Uterus (tissue), 4 donors: Measurements from ENCODE around the gene MOCOS. TPM values are rescaled to one million over a fixed set of nuclear protein-coding genes. Genes with fewer than 3 reads are reported as not detected.

Experiments
- DNase-seq, 2 donors: peaks; one replicate each; pipeline ENCODE4 v3.0.0-alpha.2; 2019 to 2020
- H3K27ac ChIP-seq, 2 donors: fragments of 200-600 bp; sonication (generic); 1 replicate in 1 of 2; 2 replicates in 1 of 2; pipeline ENCODE4 v1.5.1; 2016 to 2018
- H3K27me3 ChIP-seq, 2 donors: fragments of 200-600 bp; sonication (generic); one replicate each; pipeline ENCODE4 v1.5.1; 2018 to 2019; ENCODE audit warnings: control low read depth in 1 of 2
- H3K36me3 ChIP-seq, 2 donors: fragments of 200-600 bp; sonication (generic); one replicate each; pipeline ENCODE4 v1.5.1; 2019; ENCODE audit warnings: control low read depth in 1 of 2
- H3K4me1 ChIP-seq, 2 donors: fragments of 200-600 bp; sonication (generic); one replicate each; pipeline ENCODE4 v1.5.1; 2018 to 2019; ENCODE audit warnings: control low read depth in 1 of 2
- H3K4me3 ChIP-seq, 2 donors: fragments of 200-600 bp; sonication (generic); 1 replicate in 1 of 2; 2 replicates in 1 of 2; pipeline ENCODE4 v1.5.1; 2018 to 2019; ENCODE audit warnings: mild to moderate bottlenecking in 1 of 2
- H3K9me3 ChIP-seq, 2 donors: fragments of 200-600 bp; sonication (generic); one replicate each; pipeline ENCODE4 v1.5.1; 2019; ENCODE audit warnings: control low read depth in 1 of 2
- POLR2A ChIP-seq, 2 donors: fragments of 450-650 bp; IDR thresholded peaks; one replicate each; pipeline ENCODE4 v1.6.1; 2016; ENCODE audit warnings: antibody characterized with exemption in 2 of 2, mild to moderate bottlenecking in 1 of 2, moderate library complexity in 1 of 2
- intact Hi-C: fragments of 100-400 bp; cut with DNase I; formaldehyde crosslinking; loops from one replicate; pipeline ENCODE4 v1.15.1; 2023; ENCODE audit warnings: low total_unique reads
- total RNA-seq, 4 donors: library from RNA; depleted of rRNA in 3 of 4; stranded (reverse); fragments of >200 nt in 3 of 4; gene quantifications; one replicate each; pipeline versions ENCODE4 v1.1.0 to v1.2.4, GENCODE V29; 2014 to 2023
- TF ChIP-seq, protein P1 (sequence below), 4 experiments: fragments of 200-600 bp in 2 of 4; fragments of 450-650 bp in 2 of 4; sonication (generic) in 2 of 4; IDR thresholded peaks; one replicate each; pipeline ENCODE4 v1.5.1; 2016 to 2019; ENCODE audit warnings: antibody characterized with exemption in 4 of 4, mild to moderate bottlenecking in 2 of 4, moderate library complexity in 1 of 4
- donor health status: DM: yes; HTN: yes; CAD: no.

Gene MOCOS
- total RNA-seq, 4 donors from 2014 or later: under 0.01 to 1.7 (median 1.4) TPM; not detected in 1

DNA sequence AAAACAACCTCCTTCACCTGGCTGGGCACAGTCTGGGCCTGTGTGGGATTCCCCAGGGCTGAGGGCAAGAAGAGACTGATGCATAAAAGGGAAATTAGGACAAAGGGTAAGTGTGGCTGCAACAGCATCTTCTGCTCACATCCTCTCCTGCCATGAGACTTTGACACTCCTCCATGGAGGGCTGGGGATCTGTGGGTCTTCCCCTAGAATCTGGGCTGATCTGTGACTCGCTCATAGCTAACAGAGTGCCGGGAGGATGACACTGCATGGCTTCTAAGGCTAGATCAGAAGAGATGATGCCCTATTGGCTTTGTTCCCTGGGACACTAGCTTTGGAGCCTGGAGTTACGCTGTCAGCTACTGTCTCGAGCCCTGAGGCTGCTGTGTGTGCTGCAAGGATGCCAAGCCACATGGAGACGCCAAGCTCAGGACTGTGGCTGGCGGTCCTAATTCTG lies 24.3 kb downstream of the MOCOS start:
- H3K27me3 ChIP-seq: no peaks in the 10 kb centered on the region
- intact Hi-C loops: no loop called here
- no peak overlapping the region for H3K27ac ChIP-seq
- no peaks in the 10 kb centered on the region for H3K9me3 ChIP-seq
- DNase-seq: no peak
- H3K4me3 ChIP-seq: no peak overlapping the region
- no peak for TF ChIP-seq POLR2A (IDR thresholded peaks at IDR 0.05)
- H3K36me3 ChIP-seq: no peaks in the 10 kb centered on the region
- no peaks in the 10 kb centered on the region for H3K4me1 ChIP-seq

DNA sequence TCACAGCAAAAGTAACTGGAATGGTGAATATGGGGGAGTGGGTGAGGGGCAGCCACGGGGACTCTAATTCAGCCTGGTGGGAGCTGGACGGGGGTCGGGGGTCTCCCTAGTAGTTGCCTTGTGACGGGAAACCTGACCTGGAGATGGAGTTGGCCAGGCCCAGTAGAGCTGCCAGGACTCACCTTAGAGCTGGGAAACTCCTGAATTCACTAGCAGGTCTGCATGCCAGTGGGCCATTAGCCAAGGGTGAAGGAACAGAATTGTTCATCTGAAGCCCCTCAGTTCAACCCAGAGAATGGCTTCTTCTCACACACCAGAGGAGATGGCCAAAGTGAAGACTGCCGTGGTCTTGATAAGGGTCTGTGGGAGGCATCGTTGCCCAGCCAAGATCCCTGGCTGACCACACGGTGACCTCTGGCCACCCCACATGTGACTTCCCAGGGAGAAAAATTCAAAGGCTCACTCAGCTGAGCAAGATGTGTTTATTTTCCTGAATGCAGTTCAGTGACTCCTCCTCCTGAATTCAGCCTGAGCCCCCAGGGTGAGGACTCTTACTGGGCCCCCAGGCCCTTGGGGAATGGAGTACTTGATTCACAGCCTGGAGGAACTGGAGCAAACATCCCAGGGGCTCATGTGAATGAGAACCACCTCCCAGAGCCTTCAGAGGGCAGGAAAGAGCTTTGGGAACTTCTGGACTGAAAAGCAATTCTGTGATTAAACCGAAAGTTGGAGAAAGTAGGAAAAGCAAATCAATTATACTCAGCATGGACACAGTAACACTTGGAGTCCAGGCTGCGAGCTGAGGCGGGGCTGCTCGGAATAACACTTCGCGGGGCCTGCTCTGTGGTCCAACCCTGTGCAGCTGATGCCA lies 25.2 kb downstream of the MOCOS start:
- peak in 1 of 2 donors; percentile 38 for DNase-seq
- Histone ChIP-seq H3K36me3 (no peaks in the 10 kb centered on the region), H3K9me3 (no peaks in the 10 kb centered on the region), H3K27me3 (no peaks in the 10 kb centered on the region), H3K4me3 (no peak overlapping the region), H3K4me1 (no peaks in the 10 kb centered on the region), H3K27ac (peak overlapping the region; percentile 35 to 50)
- intact Hi-C loops: no loop called here
- TF ChIP-seq, protein P1, sequence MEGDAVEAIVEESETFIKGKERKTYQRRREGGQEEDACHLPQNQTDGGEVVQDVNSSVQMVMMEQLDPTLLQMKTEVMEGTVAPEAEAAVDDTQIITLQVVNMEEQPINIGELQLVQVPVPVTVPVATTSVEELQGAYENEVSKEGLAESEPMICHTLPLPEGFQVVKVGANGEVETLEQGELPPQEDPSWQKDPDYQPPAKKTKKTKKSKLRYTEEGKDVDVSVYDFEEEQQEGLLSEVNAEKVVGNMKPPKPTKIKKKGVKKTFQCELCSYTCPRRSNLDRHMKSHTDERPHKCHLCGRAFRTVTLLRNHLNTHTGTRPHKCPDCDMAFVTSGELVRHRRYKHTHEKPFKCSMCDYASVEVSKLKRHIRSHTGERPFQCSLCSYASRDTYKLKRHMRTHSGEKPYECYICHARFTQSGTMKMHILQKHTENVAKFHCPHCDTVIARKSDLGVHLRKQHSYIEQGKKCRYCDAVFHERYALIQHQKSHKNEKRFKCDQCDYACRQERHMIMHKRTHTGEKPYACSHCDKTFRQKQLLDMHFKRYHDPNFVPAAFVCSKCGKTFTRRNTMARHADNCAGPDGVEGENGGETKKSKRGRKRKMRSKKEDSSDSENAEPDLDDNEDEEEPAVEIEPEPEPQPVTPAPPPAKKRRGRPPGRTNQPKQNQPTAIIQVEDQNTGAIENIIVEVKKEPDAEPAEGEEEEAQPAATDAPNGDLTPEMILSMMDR (IDR thresholded peaks at IDR 0.05): no peak
- no peak for TF ChIP-seq POLR2A (IDR thresholded peaks at IDR 0.05)

DNA sequence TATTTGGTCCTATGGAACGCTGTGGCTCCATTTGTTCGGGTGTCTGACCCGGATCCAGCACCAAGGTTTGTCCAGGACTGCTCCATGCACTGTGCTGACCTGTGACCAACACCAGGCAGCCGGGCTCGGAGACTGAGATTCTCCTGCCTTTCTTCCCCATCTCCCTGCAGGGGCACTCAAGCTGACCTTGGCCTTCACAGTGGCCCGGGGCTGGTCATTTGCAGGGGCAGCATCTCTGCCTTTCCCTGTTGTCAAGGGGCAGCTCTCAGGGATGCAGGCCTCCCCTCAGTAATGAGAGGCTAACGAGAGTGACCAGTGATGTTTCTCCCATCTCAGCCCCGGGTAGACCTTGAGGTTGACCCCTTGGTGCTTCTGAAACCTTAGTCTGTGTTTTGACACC lies 27.5 kb downstream of the MOCOS start:
- no peaks in the 10 kb centered on the region for H3K4me1 ChIP-seq
- intact Hi-C loops: no loop called here
- no peak overlapping the region for H3K27ac ChIP-seq
- H3K4me3 ChIP-seq: no peak overlapping the region
- no peak for DNase-seq
- H3K9me3 ChIP-seq: no peaks in the 10 kb centered on the region
- H3K27me3 ChIP-seq: no peaks in the 10 kb centered on the region
- H3K36me3 ChIP-seq: no peaks in the 10 kb centered on the region
- no peak for TF ChIP-seq POLR2A (IDR thresholded peaks at IDR 0.05)
- TF ChIP-seq, protein P1 (IDR thresholded peaks at IDR 0.05): no peak

DNA sequence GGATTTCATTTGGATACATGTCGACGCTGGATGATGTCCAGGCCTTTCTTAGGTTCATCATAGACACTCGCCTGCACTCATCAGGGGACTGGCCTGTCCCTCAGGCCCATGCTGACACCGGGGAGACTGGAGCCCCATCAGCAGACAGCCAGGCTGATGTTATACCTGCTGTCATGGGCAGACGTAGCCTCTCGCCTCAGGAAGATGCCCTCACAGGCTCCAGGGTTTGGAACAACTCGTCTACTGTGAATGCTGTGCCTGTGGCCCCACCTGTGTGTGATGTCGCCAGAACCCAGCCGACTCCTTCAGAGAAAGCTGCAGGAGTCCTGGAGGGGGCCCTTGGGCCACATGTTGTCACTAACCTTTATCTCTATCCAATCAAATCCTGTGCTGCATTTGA lies 28.3 kb downstream of the MOCOS start:
- TF ChIP-seq, protein P1 (IDR thresholded peaks at IDR 0.05): no peak
- TF ChIP-seq POLR2A (IDR thresholded peaks at IDR 0.05): no peak
- no peak for DNase-seq
- no peaks in the 10 kb centered on the region for H3K27me3 ChIP-seq
- no peaks in the 10 kb centered on the region for H3K4me1 ChIP-seq
- H3K36me3 ChIP-seq: no peaks in the 10 kb centered on the region
- intact Hi-C loops: no loop called here
- no peak overlapping the region for H3K27ac ChIP-seq
- H3K9me3 ChIP-seq: no peaks in the 10 kb centered on the region
- no peak overlapping the region for H3K4me3 ChIP-seq

DNA sequence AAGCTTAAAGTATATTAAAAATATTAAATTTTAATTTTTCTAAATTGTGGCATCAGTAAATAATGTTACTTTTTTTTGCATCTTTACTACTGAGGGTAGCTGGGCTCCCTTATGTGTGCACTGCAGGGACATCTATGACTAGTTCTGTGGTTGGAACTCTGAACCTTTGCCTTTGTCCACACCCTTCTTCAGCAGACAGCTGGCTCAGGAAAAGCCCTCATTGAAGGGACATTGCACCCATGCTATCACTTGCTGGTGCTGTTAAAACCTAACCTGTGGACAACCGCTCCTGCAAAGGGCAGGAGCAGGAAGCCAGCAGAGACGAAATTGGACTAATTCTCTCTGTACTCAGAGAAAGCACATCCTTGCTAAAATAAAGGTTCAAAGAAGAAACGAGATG lies 30.1 kb downstream of the MOCOS start:
- intact Hi-C loops: no loop called here
- Histone ChIP-seq H3K27ac (no peak overlapping the region), H3K4me1 (no peaks in the 10 kb centered on the region), H3K9me3 (no peaks in the 10 kb centered on the region), H3K36me3 (no peaks in the 10 kb centered on the region), H3K27me3 (no peaks in the 10 kb centered on the region), H3K4me3 (no peak overlapping the region)
- TF ChIP-seq, protein P1 (IDR thresholded peaks at IDR 0.05): no peak
- TF ChIP-seq POLR2A (IDR thresholded peaks at IDR 0.05): no peak
- DNase-seq: no peak
